Fibroblast of the aortic adventitia (primary cell): ENCODE measurements around the gene ATXN7. TPM values are rescaled to one million over a fixed set of nuclear protein-coding genes. Genes with fewer than 3 reads are reported as not detected.

ENCODE experiments used
- DNase-seq: peaks from one replicate; pipeline ENCODE4 v3.0.0-alpha.2; 2010; ENCODE audit warnings: low read depth
- H3K4me3 ChIP-seq: 2 replicates; pipeline ENCODE4 v1.5.1; 2011; ENCODE audit warnings: low read depth, mild to moderate bottlenecking, control low read depth, low read length, moderate library complexity
- CTCF ChIP-seq: IDR thresholded peaks from 2 replicates; pipeline ENCODE4 v1.5.1; 2011; ENCODE audit warnings: mild to moderate bottlenecking, low read length, control low read depth, inconsistent platforms; ENCODE audit not compliant: insufficient read depth
- total RNA-seq: library from RNA; depleted of rRNA; stranded (reverse); fragments of >200 nt; gene quantifications from 2 replicates; pipeline ENCODE4 v1.2.3, GENCODE V29; 2012; ENCODE audit warnings: low replicate concordance

The ATXN7 gene
- total RNA-seq, 1 donor = 21.0 TPM

- no peak for TF ChIP-seq CTCF
- DNase-seq = no peak
- no peak overlapping the region for H3K4me3 ChIP-seq
Measured at GRCh38 chr3:63900459-63900858, 36.8 kb downstream of the ATXN7 start.

- no peak overlapping the region for H3K4me3 ChIP-seq
- no peak for DNase-seq
- no peak for TF ChIP-seq CTCF
Measured at GRCh38 chr3:63905731-63906620, 42.3 kb downstream of the ATXN7 start.

- H3K4me3 ChIP-seq = no peak overlapping the region
- TF ChIP-seq CTCF = peak; percentile 58
- DNase-seq = peak; percentile 67
Measured at GRCh38 chr3:63908081-63908736, 44.5 kb downstream of the ATXN7 start.

GRCh38 chr3:63908776-63909175 lies 45.1 kb downstream of the ATXN7 start:
- H3K4me3 ChIP-seq = no peak overlapping the region
- no peak for DNase-seq
- no peak for TF ChIP-seq CTCF

GRCh38 chr3:63909431-63909830 lies 45.8 kb downstream of the ATXN7 start:
- TF ChIP-seq CTCF = no peak
- H3K4me3 ChIP-seq = no peak overlapping the region
- peak; percentile 35 for DNase-seq

GRCh38 chr3:63910001-63910400 lies 46.3 kb downstream of the ATXN7 start:
- TF ChIP-seq CTCF = no peak
- H3K4me3 ChIP-seq = no peak overlapping the region
- no peak for DNase-seq
